ENCODE data around the gene ACTN4. TPM values are rescaled to one million over a fixed set of nuclear protein-coding genes. Genes with fewer than 3 reads are reported as not detected.

ACTN4 gene
- total and polyA plus RNA-seq, 11 donors, result 100 to 307 (median 149) TPM

GRCh38 chr19:38638461-38638860 lies 9.0 kb upstream of the ACTN4 start:
- DNase-seq, result no peak
- WGBS, 4 donors, result 97 to 100% (median 99%) methylated on average over 3 of the region's 3 CpGs
- no peak for ATAC-seq
- no peak overlapping the region for H3K4me3 ChIP-seq
- peak overlapping the region in 3 of 12 donors; percentile 25 to 78 (median 76) for H3K27ac ChIP-seq
- no peaks in the 10 kb centered on the region for H3K9me3 ChIP-seq
- H3K27me3 ChIP-seq, result no peaks in the 10 kb centered on the region
- peaks cover 0 to 55% (median 39%) of the 10 kb centered on the region in 12 donors for H3K4me1 ChIP-seq
- TF ChIP-seq CTCF (IDR thresholded peaks at IDR 0.05) (no peak), POLR2A (IDR thresholded peaks at IDR 0.05) (no peak)
- intact Hi-C loops (cut with DNase I), result loop anchor here in 8 of 10 donors (5.0 to 10.0 kb wide), 7 partner anchors 69 to 296 kb away; partner anchors contain the start of genes MRPS12 (in 4 of the 8), SARS2 (in 4 of the 8), ECH1 (in 2 of the 8) and FAM98C (in 1 of the 8)
- peaks cover 0 to 42% (median 27%) of the 10 kb centered on the region in 9 donors for H3K36me3 ChIP-seq

DNA sequence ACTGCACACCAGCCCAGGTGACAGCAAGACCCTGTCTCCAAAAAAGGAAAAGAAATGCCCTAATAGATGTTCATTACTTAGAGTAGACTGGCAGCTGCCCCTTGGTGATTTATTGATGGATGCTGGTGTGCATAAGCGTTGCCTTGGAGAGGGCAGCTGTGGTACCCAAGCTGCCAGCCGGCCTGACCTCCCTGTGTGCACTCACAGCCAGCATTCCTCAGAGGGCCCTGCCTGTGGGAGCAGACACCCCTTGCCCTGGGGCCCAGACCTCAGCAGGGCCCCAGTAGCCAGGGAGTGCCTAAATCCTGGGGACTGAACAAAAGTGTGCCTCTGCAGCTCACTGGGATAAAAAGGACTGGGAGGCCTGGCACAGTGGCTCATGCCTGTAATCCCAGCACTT lies 7.8 kb upstream of the ACTN4 start:
- TF ChIP-seq CTCF (IDR thresholded peaks at IDR 0.05) (no peak), POLR2A (IDR thresholded peaks at IDR 0.05) (no peak)
- intact Hi-C loops (cut with DNase I), result loop anchor here in 8 of 10 donors (5.0 to 10.0 kb wide), 7 partner anchors 68 to 295 kb away; partner anchors contain the start of genes MRPS12 (in 4 of the 8), SARS2 (in 4 of the 8), ECH1 (in 2 of the 8) and FAM98C (in 1 of the 8)
- Histone ChIP-seq H3K27me3 (no peaks in the 10 kb centered on the region), H3K4me1 (peaks cover 0 to 55% (median 38%) of the 10 kb centered on the region in 12 donors), H3K27ac (peak overlapping the region; percentile 29 to 95 (median 80)), H3K9me3 (no peaks in the 10 kb centered on the region), H3K36me3 (peaks cover 0 to 36% (median 23%) of the 10 kb centered on the region in 9 donors), H3K4me3 (no peak overlapping the region)
- ATAC-seq (no peak), DNase-seq (no peak)
- WGBS, 4 donors, result 83 to 93% (median 88%) methylated on average over 2 of the region's 2 CpGs

GRCh38 chr19:38640368-38640767 lies 7.1 kb upstream of the ACTN4 start:
- Histone ChIP-seq H3K9me3 (no peaks in the 10 kb centered on the region), H3K36me3 (peaks cover 0 to 30% (median 16%) of the 10 kb centered on the region in 9 donors), H3K27me3 (no peaks in the 10 kb centered on the region), H3K27ac (peak overlapping the region; percentile 62 to 95 (median 80)), H3K4me3 (peak overlapping the region in 6 of 12 donors; percentile 1 to 35 (median 18)), H3K4me1 (peaks cover 0 to 49% (median 32%) of the 10 kb centered on the region in 12 donors)
- WGBS, 4 donors, result 51 to 73% (median 65%) methylated on average over 4 of the region's 4 CpGs
- ATAC-seq (peak in 3 of 4 donors; percentile 28 to 72 (median 34)), DNase-seq (peak in 3 of 5 donors; percentile 32 to 64 (median 54))
- TF ChIP-seq CTCF (IDR thresholded peaks at IDR 0.05) (peak in 3 of 12 donors; percentile 10 to 29 (median 14)), POLR2A (IDR thresholded peaks at IDR 0.05) (no peak)
- intact Hi-C loops (cut with DNase I), result no loop called here

DNA sequence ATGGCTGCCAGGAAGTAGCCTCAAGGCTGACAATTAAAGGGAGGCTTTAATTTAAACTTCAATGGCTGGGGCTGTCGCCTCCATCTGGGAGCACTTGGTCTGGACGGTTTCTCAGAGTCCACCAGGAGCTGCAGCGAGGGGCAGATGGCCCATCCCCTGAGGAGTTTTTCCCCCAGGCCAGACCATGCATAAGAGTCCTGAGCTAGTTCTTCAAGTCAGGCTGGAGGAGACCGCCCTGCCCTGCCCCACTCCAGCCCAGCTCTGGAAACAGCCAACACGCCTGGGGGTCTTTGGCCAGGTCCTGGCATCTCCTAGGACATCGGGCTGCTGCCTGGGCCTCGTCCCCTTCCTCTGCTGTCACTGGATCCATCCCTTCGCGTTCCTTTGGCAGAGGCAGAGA lies 5.3 kb upstream of the ACTN4 start:
- Histone ChIP-seq H3K4me1 (peaks cover 0 to 36% (median 20%) of the 10 kb centered on the region in 12 donors), H3K27me3 (no peaks in the 10 kb centered on the region), H3K4me3 (no peak overlapping the region), H3K36me3 (peaks cover 0 to 17% (median 3%) of the 10 kb centered on the region in 9 donors), H3K9me3 (no peaks in the 10 kb centered on the region), H3K27ac (peak overlapping the region in 9 of 12 donors; percentile 24 to 95 (median 85))
- no peak for ATAC-seq
- intact Hi-C loops (cut with DNase I), result no loop called here
- 84 to 89% (median 88%) methylated on average over 9 of the region's 9 CpGs for WGBS, 4 donors
- DNase-seq, result no peak
- TF ChIP-seq CTCF (IDR thresholded peaks at IDR 0.05) (no peak), POLR2A (IDR thresholded peaks at IDR 0.05) (no peak)

Measured in heart left ventricle (tissue), 16 donors.